A549 (cell line): ENCODE results near the gene ETF1. TPM values are rescaled to one million over a fixed set of nuclear protein-coding genes. Genes with fewer than 3 reads are reported as not detected.

Experiments
- ATAC-seq, 2 experiments: fragments of 200-7000 bp in 1 of 2; fragments of >200 bp in 1 of 2; cut with Nextera tagmentation in 1 of 2; cut with Tn5 transposase in 1 of 2; 3 replicates each; pipeline versions ENCODE4 v1.8.0 to v1.9.1; 2018 to 2020; ENCODE audit warnings: mild to moderate bottlenecking in 1 of 2, moderate library complexity in 1 of 2
- CTCF ChIA-PET: fragments of 300-600 bp; sonication (Branson Sonifier 250); formaldehyde crosslinking; extraction: SDS; loops from one replicate; lab custom pipeline; 2021; ENCODE audit warnings: antibody characterized with exemption, inconsistent platforms; lab: Yijun Ruan, JAX
- POLR2A ChIA-PET: fragments of 350-600 bp; formaldehyde crosslinking; extraction: SDS; loops from one replicate; lab custom pipeline; 2021; ENCODE audit warnings: antibody characterized with exemption, inconsistent platforms; lab: Yijun Ruan, JAX
- DNase-seq, 2 experiments: peaks; one replicate each; pipeline versions ENCODE4 v3.0.0 to v3.0.0-alpha.2; 2011 to 2016; ENCODE audit warnings: low read depth in 1 of 2, low spot score in 1 of 2
- FAIRE-seq: peaks from 2 replicates; lab custom pipeline; 2011; peaks lifted over from hg19 to GRCh38; lab: Jason Lieb, UNC
- H3K27ac ChIP-seq, 2 experiments: fragments of >200 bp; sonication (Bioruptor Twin); formaldehyde crosslinking; 3 replicates each; pipeline ENCODE4 v1.5.1; 2016 to 2017
- H3K4me1 ChIP-seq: fragments of >200 bp; sonication (Bioruptor Twin); formaldehyde crosslinking; 3 replicates; pipeline ENCODE4 v1.6.1; 2016
- H3K4me2 ChIP-seq: fragments of >200 bp; sonication (Bioruptor Twin); formaldehyde crosslinking; 3 replicates; pipeline ENCODE4 v1.6.1; 2016
- H3K4me3 ChIP-seq: fragments of >200 bp; sonication (Bioruptor Twin); formaldehyde crosslinking; 3 replicates; pipeline ENCODE4 v1.5.1; 2016
- H3K9me3 ChIP-seq: fragments of >200 bp; sonication (Bioruptor Twin); formaldehyde crosslinking; 3 replicates; pipeline ENCODE4 v1.6.1; 2016
- CEBPB ChIP-seq, 2 experiments: fragments of >200 bp in 1 of 2; sonication (Bioruptor Twin) in 1 of 2; formaldehyde crosslinking in 1 of 2; IDR thresholded peaks; 2 replicates each; pipeline ENCODE4 v1.6.1; 2012 to 2016
- CHD2 ChIP-seq: fragments of 150-350 bp; IDR thresholded peaks from 2 replicates; pipeline ENCODE4 v1.6.1; 2014; ENCODE audit warnings: low read length; ENCODE audit not compliant: partially characterized antibody
- EHMT2 ChIP-seq: fragments of 200-600 bp; sonication (generic); IDR thresholded peaks from 2 replicates; pipeline ENCODE4 v1.6.1; 2016; ENCODE audit warnings: antibody characterized with exemption, low read depth, mild to moderate bottlenecking, moderate library complexity
- EP300 ChIP-seq, 2 experiments: fragments of >200 bp; sonication (Bioruptor Twin); formaldehyde crosslinking; IDR thresholded peaks; 2 replicates in 1 of 2; 3 replicates in 1 of 2; pipeline ENCODE4 v1.6.1; 2016 to 2017
- ESRRA ChIP-seq: fragments of 150-350 bp; IDR thresholded peaks from 2 replicates; pipeline ENCODE4 v1.6.1; 2014; ENCODE audit warnings: mild to moderate bottlenecking, low read length, borderline replicate concordance
- FOSB ChIP-seq: fragments of 250-450 bp; sonication (Bioruptor Pico); IDR thresholded peaks from 2 replicates; pipeline ENCODE4 v1.5.0; 2020; ENCODE audit warnings: mild to moderate bottlenecking, moderate library complexity
- GATA3 ChIP-seq: IDR thresholded peaks from 2 replicates; pipeline ENCODE4 v1.6.1; 2012; ENCODE audit warnings: borderline replicate concordance
- HOXA7 ChIP-seq: fragments of 250-450 bp; sonication (Bioruptor Pico); IDR thresholded peaks from 2 replicates; pipeline ENCODE4 v1.5.0; 2020; ENCODE audit warnings: mild to moderate bottlenecking, moderate library complexity
- HOXB5 ChIP-seq: fragments of 250-450 bp; sonication (Bioruptor Pico); IDR thresholded peaks from 2 replicates; pipeline ENCODE4 v1.5.0; 2020; ENCODE audit warnings: mild to moderate bottlenecking, moderate library complexity
- JUN ChIP-seq, 2 experiments: fragments of >200 bp; sonication (Bioruptor Twin); formaldehyde crosslinking; IDR thresholded peaks; 2 replicates in 1 of 2; 3 replicates in 1 of 2; pipeline ENCODE4 v1.6.1; 2016 to 2017
- MAFK ChIP-seq: fragments of 450-650 bp; IDR thresholded peaks from 2 replicates; pipeline ENCODE4 v1.6.1; 2014; ENCODE audit not compliant: partially characterized antibody
- NFE2L2 ChIP-seq: fragments of 150-350 bp; conservative IDR thresholded peaks from 2 replicates; pipeline ENCODE4 v1.6.1; 2014; ENCODE audit warnings: low read length
- PHF8 ChIP-seq: fragments of 200-600 bp; sonication (generic); IDR thresholded peaks from 2 replicates; pipeline ENCODE4 v1.6.1; 2016; ENCODE audit warnings: low read depth, mild to moderate bottlenecking, antibody characterized with exemption, moderate library complexity, borderline replicate concordance
- POLR2A ChIP-seq: IDR thresholded peaks from 2 replicates; pipeline ENCODE4 v1.6.1; 2012; ENCODE audit warnings: mild to moderate bottlenecking, low read length
- POLR2AphosphoS2 ChIP-seq: conservative IDR thresholded peaks from 2 replicates; pipeline ENCODE4 v1.6.1; 2012; ENCODE audit warnings: low read length, improper control_type of control experiment, inconsistent platforms
- RAD21 ChIP-seq, 2 experiments: fragments of >200 bp in 1 of 2; sonication (Bioruptor Twin) in 1 of 2; formaldehyde crosslinking in 1 of 2; IDR thresholded peaks in 1 of 2; conservative IDR thresholded peaks in 1 of 2; 2 replicates in 1 of 2; 3 replicates in 1 of 2; pipeline ENCODE4 v1.6.1; 2012 to 2018; ENCODE audit warnings: inconsistent platforms in 1 of 2
- RARB ChIP-seq: fragments of 250-450 bp; sonication (Bioruptor Pico); IDR thresholded peaks from 2 replicates; pipeline ENCODE4 v1.8.0; 2021; ENCODE audit warnings: mild to moderate bottlenecking, moderate library complexity
- RFX5 ChIP-seq: fragments of 450-650 bp; IDR thresholded peaks from 2 replicates; pipeline ENCODE4 v1.7.1; 2014; ENCODE audit warnings: antibody characterized with exemption, mild to moderate bottlenecking, moderate library complexity
- TFCP2L1 ChIP-seq: fragments of 250-450 bp; sonication (Bioruptor Pico); IDR thresholded peaks from 2 replicates; pipeline ENCODE4 v1.5.0; 2021; ENCODE audit warnings: mild to moderate bottlenecking
- TP53 ChIP-seq: fragments of 250-450 bp; sonication (Bioruptor Pico); IDR thresholded peaks from 2 replicates; pipeline ENCODE4 v1.5.0; 2021; ENCODE audit warnings: mild to moderate bottlenecking, moderate library complexity
- ZSCAN20 ChIP-seq: fragments of 250-450 bp; sonication (Bioruptor Pico); IDR thresholded peaks from 2 replicates; pipeline ENCODE4 v1.8.0; 2022; ENCODE audit warnings: mild to moderate bottlenecking, moderate library complexity
- WGBS: methylation state at CpG from one replicate; pipeline ENCODE4 v1.1.6; 2017; ENCODE audit errors: missing lambda C conversion rate; 5-methylcytosine and 5-hydroxymethylcytosine counted together
- polyA plus RNA-seq, 4 experiments: library from polyadenylated mRNA; depleted of rRNA in 3 of 4; stranded (reverse); fragments of >200 nt; fragmentation: RNase III in 1 of 4; extraction: RNeasy Plus Mini Kit Qiagen cat#74134 plus additional on column Dnase treatment in 1 of 4; gene quantifications; 2 replicates in 3 of 4; 3 replicates in 1 of 4; pipeline ENCODE4 v1.2.3, GENCODE V29; 2011 to 2017
- TF ChIP-seq, protein P1 (sequence below): IDR thresholded peaks from 2 replicates; pipeline ENCODE4 v1.6.1; 2012; ENCODE audit warnings: low read depth, borderline replicate concordance
- TF ChIP-seq, protein P2 (sequence below): fragments of 450-650 bp; IDR thresholded peaks from 2 replicates; pipeline ENCODE4 v1.6.1; 2014; ENCODE audit warnings: antibody characterized with exemption
- TF ChIP-seq, protein P3 (sequence below): IDR thresholded peaks from 2 replicates; pipeline ENCODE4 v1.6.1; 2012
- TF ChIP-seq, protein P4 (sequence below): fragments of 200-600 bp; sonication (generic); IDR thresholded peaks from 2 replicates; pipeline ENCODE4 v1.6.1; 2016; ENCODE audit warnings: antibody characterized with exemption, mild to moderate bottlenecking, moderate library complexity

Gene ETF1
- polyA plus RNA-seq, 2 of the 4 experiments (the other 2 are of a cell fraction) = 119 to 161 TPM

DNA sequence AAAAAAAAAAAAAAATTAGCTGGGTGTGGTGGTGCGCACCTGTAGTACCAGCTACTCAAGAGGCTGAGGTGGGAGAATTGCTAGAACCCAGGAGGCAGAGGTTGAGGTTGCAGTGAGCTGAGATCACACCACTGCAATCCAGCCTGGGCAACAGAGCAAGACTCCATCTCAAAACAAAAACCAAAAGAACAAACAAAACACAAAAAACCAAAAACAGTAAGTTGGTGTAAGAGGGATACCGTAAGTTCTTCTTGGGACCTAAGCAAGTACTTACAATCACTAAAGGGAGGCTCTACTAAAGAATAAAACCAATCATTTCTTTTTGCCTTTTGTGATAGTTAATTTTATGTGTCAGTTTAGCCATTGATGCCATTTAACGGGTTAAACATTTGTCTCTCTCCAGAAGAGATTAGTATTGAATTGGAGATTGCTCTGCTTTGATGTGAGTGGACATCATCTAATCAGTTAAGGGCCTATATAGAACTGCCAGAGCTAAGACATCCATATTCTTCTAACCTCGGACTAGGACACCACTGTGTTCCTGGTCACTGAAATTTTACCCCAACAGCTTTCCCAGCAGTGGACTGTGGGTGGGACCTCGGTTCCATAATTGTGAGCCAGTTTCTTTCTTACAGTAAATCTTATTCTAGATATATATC, 10.5 kb upstream of the ETF1 start:
- no peak overlapping the region for H3K4me2 ChIP-seq
- H3K27ac ChIP-seq = no peak overlapping the region
- H3K4me3 ChIP-seq = no peak overlapping the region
- ChIA-PET CTCF (interaction anchor here (2.1 kb wide), 1 partner anchor 12 kb away, joined by 7 read pairs; no protein-coding TSS in a partner anchor), POLR2A (interaction anchor here (0.6 to 3.4 kb wide), 4 partner anchors 8 to 16 kb away, joined by 3 to 18 read pairs (median 5); partner anchors contain the start of gene ETF1)
- peak in 1 of 2 experiments; percentile 6; a peak in 1 of 6 replicates for ATAC-seq
- no peak for DNase-seq
- TF ChIP-seq HOXA7 (peak; percentile 16; the same call in 1 of the 2 replicates), FOSB (CRISPR knock-in tag) (peak; percentile 51; the same call in 1 of the 2 replicates), JUN (IDR thresholded peaks at IDR 0.05) (0 out of 5 replicates have a peak, but pooled peaks of 1 of the 2 experiments have one; percentile 40), EP300 (IDR thresholded peaks at IDR 0.05) (no peak)
- 86% methylated on average over 5 of the region's 5 CpGs for WGBS
- no peaks in the 10 kb centered on the region for H3K4me1 ChIP-seq
- no peaks in the 10 kb centered on the region for H3K9me3 ChIP-seq
- no peak for FAIRE-seq

DNA sequence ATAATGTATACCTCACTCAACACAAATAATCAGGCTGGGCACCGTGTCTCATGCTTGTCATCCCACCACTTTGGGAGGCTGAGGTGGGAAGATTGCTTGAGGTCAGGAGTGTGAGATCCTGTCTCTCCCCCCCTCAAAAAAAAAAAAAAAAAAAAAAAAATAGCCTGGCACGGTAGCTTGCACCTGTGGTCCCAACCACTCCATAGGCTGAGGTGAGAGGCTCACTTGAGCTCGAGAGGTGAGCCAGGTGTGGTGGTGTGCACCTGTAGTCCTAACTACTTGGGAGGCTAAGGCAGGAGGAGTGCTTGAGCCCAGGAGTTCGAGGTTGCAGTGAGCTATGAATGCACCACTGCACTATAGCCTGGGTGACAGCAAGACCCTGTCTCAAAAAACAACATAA, 9.6 kb upstream of the ETF1 start:
- no peaks in the 10 kb centered on the region for H3K4me1 ChIP-seq
- ChIA-PET POLR2A (interaction anchor here (0.6 to 3.4 kb wide), 4 partner anchors 9 to 59 kb away, joined by 4 to 18 read pairs (median 5); partner anchors contain the start of gene ETF1), CTCF (interaction anchor here (0.6 to 2.1 kb wide), 4 partner anchors 10 to 77 kb away, joined by 3 to 7 read pairs (median 4); partner anchors contain the start of gene ETF1)
- TF ChIP-seq POLR2A (no peak), TP53 (CRISPR knock-in tag) (no peak), TFCP2L1 (CRISPR knock-in tag) (no peak), NFE2L2 (no peak), HOXA7 (no peak), GATA3 (no peak), RAD21 (conservative IDR thresholded peaks at IDR 0.05 in 1 of 2, IDR thresholded peaks at IDR 0.05 in 1 of 2) (no peak), MAFK (no peak)
- no peak overlapping the region for H3K4me3 ChIP-seq
- no peak overlapping the region for H3K27ac ChIP-seq
- ATAC-seq = no peak
- 93% methylated on average over 4 of the region's 4 CpGs for WGBS
- H3K9me3 ChIP-seq = no peaks in the 10 kb centered on the region
- FAIRE-seq = no peak
- no peak for DNase-seq
- H3K4me2 ChIP-seq = no peak overlapping the region

DNA sequence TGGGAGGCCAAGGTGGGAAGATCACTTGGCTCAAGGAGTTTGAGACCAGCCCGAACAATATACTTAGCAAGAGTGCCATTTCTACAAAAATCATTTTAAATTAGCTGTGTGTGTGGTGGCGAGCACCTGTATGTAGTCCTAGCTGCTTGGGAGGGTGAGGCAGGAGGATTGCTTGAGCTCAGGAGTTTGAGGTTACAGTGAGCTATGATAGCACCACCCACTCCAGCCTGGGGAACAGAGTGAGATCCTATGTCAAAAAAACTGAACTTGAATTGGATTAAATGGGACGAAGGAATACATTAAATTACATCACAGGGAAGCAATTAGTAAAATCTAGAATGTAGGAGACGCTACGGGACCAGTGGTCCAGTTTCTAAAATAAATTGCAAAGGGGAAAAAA, 6.4 kb upstream of the ETF1 start:
- 92% methylated on average over 5 of the region's 5 CpGs for WGBS
- ATAC-seq = no peak
- POLR2A ChIA-PET = no interaction called here

More for the DNA sequence above, 6.4 kb upstream of the ETF1 start:
- CTCF ChIA-PET = interaction anchor here (2.0 to 4.9 kb wide), 3 partner anchors 9 to 100 kb away, joined by 5 to 25 read pairs (median 7); no protein-coding TSS in a partner anchor
- no peaks in the 10 kb centered on the region for H3K9me3 ChIP-seq
- no peak for FAIRE-seq
- no peak overlapping the region for H3K4me3 ChIP-seq
- no peak overlapping the region for H3K27ac ChIP-seq
- no peak for TF ChIP-seq TP53 (CRISPR knock-in tag)
- TF ChIP-seq, protein P1, sequence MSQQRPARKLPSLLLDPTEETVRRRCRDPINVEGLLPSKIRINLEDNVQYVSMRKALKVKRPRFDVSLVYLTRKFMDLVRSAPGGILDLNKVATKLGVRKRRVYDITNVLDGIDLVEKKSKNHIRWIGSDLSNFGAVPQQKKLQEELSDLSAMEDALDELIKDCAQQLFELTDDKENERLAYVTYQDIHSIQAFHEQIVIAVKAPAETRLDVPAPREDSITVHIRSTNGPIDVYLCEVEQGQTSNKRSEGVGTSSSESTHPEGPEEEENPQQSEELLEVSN = no peak
- TF ChIP-seq RARB = no peak
- no peak for TF ChIP-seq CHD2
- no peak for TF ChIP-seq PHF8
- TF ChIP-seq JUN (IDR thresholded peaks at IDR 0.05) = no peak
- TF ChIP-seq HOXA7 = no peak
- TF ChIP-seq, protein P2, sequence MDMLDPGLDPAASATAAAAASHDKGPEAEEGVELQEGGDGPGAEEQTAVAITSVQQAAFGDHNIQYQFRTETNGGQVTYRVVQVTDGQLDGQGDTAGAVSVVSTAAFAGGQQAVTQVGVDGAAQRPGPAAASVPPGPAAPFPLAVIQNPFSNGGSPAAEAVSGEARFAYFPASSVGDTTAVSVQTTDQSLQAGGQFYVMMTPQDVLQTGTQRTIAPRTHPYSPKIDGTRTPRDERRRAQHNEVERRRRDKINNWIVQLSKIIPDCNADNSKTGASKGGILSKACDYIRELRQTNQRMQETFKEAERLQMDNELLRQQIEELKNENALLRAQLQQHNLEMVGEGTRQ = no peak
- TF ChIP-seq POLR2AphosphoS2 = no peak; the same call in 1 of the 2 replicates
- no peak for TF ChIP-seq CEBPB (IDR thresholded peaks at IDR 0.05)
- TF ChIP-seq EP300 (IDR thresholded peaks at IDR 0.05) = no peak
- no peak for TF ChIP-seq RFX5
- no peak for TF ChIP-seq EHMT2
- no peak for TF ChIP-seq ESRRA
- TF ChIP-seq ZSCAN20 (CRISPR knock-in tag) = no peak
- TF ChIP-seq HOXB5 (CRISPR knock-in tag) = no peak
- TF ChIP-seq, protein P3, sequence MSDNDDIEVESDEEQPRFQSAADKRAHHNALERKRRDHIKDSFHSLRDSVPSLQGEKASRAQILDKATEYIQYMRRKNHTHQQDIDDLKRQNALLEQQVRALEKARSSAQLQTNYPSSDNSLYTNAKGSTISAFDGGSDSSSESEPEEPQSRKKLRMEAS = no peak
- TF ChIP-seq, protein P4, sequence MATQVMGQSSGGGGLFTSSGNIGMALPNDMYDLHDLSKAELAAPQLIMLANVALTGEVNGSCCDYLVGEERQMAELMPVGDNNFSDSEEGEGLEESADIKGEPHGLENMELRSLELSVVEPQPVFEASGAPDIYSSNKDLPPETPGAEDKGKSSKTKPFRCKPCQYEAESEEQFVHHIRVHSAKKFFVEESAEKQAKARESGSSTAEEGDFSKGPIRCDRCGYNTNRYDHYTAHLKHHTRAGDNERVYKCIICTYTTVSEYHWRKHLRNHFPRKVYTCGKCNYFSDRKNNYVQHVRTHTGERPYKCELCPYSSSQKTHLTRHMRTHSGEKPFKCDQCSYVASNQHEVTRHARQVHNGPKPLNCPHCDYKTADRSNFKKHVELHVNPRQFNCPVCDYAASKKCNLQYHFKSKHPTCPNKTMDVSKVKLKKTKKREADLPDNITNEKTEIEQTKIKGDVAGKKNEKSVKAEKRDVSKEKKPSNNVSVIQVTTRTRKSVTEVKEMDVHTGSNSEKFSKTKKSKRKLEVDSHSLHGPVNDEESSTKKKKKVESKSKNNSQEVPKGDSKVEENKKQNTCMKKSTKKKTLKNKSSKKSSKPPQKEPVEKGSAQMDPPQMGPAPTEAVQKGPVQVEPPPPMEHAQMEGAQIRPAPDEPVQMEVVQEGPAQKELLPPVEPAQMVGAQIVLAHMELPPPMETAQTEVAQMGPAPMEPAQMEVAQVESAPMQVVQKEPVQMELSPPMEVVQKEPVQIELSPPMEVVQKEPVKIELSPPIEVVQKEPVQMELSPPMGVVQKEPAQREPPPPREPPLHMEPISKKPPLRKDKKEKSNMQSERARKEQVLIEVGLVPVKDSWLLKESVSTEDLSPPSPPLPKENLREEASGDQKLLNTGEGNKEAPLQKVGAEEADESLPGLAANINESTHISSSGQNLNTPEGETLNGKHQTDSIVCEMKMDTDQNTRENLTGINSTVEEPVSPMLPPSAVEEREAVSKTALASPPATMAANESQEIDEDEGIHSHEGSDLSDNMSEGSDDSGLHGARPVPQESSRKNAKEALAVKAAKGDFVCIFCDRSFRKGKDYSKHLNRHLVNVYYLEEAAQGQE = no peak
- H3K4me2 ChIP-seq = no peak overlapping the region
- peaks cover 21% of the 10 kb centered on the region for H3K4me1 ChIP-seq
- DNase-seq = no peak
